H1 (cell line): ENCODE results near the gene TRIM31.

Source experiments
- ATF2 ChIP-seq: IDR thresholded peaks from 2 replicates; pipeline ENCODE4 v1.6.1; 2012; ENCODE audit warnings: low read length, inconsistent platforms
- BACH1 ChIP-seq: IDR thresholded peaks from 2 replicates; pipeline ENCODE4 v1.6.1; 2012; ENCODE audit warnings: low read length, improper control_type of control experiment
- CTCF ChIP-seq, 3 experiments: IDR thresholded peaks; 1 replicate in 2 of 3; 2 replicates in 1 of 3; pipeline versions ENCODE4 v1.5.1 to v1.6.1; 2011; ENCODE audit warnings: low read length in 3 of 3, mild to moderate bottlenecking in 3 of 3, inconsistent platforms in 2 of 3, low read depth in 1 of 3, moderate library complexity in 1 of 3; ENCODE audit not compliant: insufficient read depth in 1 of 3; ENCODE audit errors: control extremely low read depth in 1 of 3
- EZH2 ChIP-seq: fragments of 200-600 bp; sonication (generic); IDR thresholded peaks from 2 replicates; pipeline ENCODE4 v1.7.1; 2012; ENCODE audit warnings: low read depth, mild to moderate bottlenecking, moderate library complexity, low read length, inconsistent platforms; ENCODE audit not compliant: severe bottlenecking
- HDAC6 ChIP-seq: IDR thresholded peaks from one replicate; pipeline ENCODE4 v1.7.1; 2012; ENCODE audit warnings: low read depth, mild to moderate bottlenecking, inconsistent platforms, low read length, moderate library complexity
- JUN ChIP-seq: IDR thresholded peaks from 2 replicates; pipeline ENCODE4 v1.6.1; 2011; ENCODE audit warnings: low read depth, mild to moderate bottlenecking, improper control_type of control experiment, low read length
- POLR2A ChIP-seq, 2 experiments: IDR thresholded peaks; 1 replicate in 1 of 2; 2 replicates in 1 of 2; pipeline ENCODE4 v1.6.1; 2011; ENCODE audit warnings: low read depth in 2 of 2, low read length in 2 of 2, mild to moderate bottlenecking in 2 of 2; ENCODE audit errors: control extremely low read depth in 1 of 2
- POLR2AphosphoS5 ChIP-seq: IDR thresholded peaks from 2 replicates; pipeline ENCODE4 v1.6.1; 2011; ENCODE audit warnings: low read depth, low read length
- RXRA ChIP-seq: IDR thresholded peaks from 2 replicates; pipeline ENCODE4 v1.6.1; 2011; ENCODE audit warnings: low read depth, mild to moderate bottlenecking, low read length, moderate library complexity; ENCODE audit not compliant: insufficient read depth
- SIX5 ChIP-seq: IDR thresholded peaks from 2 replicates; pipeline ENCODE4 v1.6.1; 2011; ENCODE audit warnings: mild to moderate bottlenecking, low read depth, low read length
- SP1 ChIP-seq: IDR thresholded peaks from 2 replicates; pipeline ENCODE4 v1.6.1; 2011; ENCODE audit warnings: low read depth, low read length
- TAF1 ChIP-seq: IDR thresholded peaks from 2 replicates; pipeline ENCODE4 v1.6.1; 2011; ENCODE audit warnings: mild to moderate bottlenecking, low read depth, low read length

GRCh38 chr6:30157581-30157980, 44.7 kb upstream of the TRIM31 start:
- TF ChIP-seq TAF1 (no peak), SIX5 (no peak), CTCF (IDR thresholded peaks at IDR 0.05; ENCODE audit: control extremely low read depth in 1 of 3, insufficient read depth in 1 of 3, low read depth in 1 of 3, low read length in 3 of 3) (no peak), POLR2A (IDR thresholded peaks at IDR 0.05; ENCODE audit: control extremely low read depth in 1 of 2, low read depth in 2 of 2, low read length in 2 of 2) (no peak), HDAC6 (no peak), SP1 (no peak), ATF2 (no peak), JUN (no peak), BACH1 (no peak), RXRA (no peak), POLR2AphosphoS5 (no peak), EZH2 (no peak)
